Measurements from ENCODE around the gene CDC42BPB.

The CDC42BPB gene

DNA sequence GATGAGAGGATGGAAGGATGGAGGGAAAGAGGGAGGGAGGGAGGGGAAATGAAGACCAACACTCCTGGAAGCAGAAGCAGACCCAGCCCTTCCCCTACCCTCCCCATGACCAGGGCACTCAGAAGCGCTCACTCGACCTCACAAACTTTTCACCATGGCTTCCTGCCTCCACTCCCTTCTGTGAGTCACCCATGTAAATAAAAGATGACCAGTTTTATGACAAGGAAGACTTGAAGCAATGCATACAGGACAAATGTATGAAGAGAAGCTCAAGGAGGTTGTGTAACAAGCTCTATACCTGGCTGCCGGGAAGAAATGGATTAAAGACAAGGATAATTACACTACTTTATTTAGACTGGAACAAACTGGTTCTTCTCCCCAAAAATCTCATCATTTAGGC lies 63.8 kb downstream of the CDC42BPB start:
- DNase-seq (ENCODE audit: low read depth, low spot score): no peak

DNA sequence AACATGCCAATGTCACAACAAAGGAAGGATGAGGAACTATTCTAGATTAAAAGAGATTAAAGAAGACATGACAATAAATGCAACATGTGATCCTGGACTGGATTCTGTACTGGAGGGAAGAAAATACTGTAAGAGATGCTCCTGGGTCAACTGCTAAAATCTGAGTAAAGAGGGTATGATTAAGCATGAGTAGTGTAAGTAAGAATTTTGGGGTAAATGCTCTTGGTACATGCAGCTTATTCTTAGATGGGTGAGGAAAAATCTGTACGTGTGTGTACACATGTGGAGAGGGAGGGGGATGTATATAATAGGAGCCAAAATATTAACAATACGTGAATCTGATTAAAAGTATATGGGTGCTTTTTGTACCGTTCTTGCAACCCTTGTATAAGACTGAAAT lies 66.0 kb downstream of the CDC42BPB start:
- DNase-seq (ENCODE audit: low read depth, low spot score): no peak

DNA sequence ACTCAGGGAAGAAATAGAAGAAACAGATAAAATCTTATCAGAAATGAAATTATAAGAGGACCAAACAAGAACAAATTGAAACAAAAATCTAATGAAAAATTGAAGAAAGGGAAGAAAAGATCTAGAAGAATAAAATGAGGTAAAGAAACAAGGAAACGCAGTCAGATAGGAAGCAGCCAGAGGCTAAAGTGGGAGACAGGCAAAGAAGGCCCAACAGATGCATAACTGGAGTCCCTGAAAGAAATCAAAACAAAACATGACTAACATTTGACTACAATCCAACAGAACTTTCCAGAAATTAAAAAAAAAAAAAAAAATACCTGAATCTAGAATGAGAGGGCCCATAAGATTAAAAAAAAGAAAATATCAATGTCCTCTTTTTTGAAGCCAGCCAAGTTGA lies 69.3 kb downstream of the CDC42BPB start:
- DNase-seq (ENCODE audit: low read depth, low spot score): no peak

DNA sequence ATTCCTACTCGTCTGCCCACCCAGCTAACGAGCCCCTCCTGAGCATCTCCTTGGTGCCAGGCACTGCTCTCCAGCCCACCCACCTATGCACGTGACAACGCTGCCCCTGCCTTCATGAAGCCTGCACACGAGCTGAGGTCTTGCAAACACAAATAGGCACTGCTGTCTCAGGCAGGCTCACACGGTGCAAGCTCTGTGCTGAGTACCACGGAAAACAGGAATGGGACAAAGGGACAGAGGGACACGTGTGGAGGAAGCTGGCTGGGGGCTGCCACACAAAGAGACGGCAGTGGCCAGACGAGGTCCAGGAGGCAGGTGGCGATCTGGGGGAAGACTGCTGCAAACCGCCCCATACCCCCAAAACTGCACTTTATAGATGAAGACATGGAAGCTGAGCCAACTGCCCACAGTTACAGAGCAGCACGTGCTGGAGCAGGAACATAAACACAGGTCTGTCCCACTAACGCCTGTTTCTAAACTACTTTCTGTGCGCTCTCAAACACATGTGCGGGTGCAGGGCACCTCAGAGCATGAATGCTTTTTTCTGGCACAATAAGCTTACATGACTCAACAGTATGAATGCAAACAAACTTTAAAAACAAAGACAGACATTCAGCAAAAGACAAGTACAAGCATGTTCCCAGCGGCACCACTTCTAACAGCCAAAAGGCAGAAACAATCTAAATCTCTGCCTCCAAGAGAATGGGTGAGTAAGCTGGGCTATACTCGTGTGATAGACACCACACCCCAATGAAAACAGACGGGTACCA lies 70.4 kb downstream of the CDC42BPB start:
- DNase-seq (ENCODE audit: low read depth, low spot score): no peak

DNA sequence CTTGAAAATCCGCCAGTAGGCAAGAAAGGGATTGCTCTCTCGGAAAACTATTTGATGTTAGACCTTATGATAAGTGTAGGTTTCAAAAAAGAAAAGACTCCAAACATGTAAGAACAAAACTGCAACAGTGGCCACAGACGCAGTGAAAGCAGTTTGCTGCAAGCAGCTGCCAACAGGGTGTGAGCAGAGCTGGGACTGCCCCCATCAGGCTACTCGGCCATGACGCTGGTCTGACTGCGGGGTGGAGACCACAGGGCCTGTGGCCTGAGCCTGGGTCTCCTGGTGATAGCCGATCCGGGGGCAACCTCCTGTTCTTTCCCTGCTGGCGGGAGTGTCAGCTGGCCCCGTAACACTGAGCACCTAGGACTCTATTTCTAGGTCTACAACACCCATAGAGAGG lies 71.7 kb downstream of the CDC42BPB start:
- DNase-seq (ENCODE audit: low read depth, low spot score): no peak

DNA sequence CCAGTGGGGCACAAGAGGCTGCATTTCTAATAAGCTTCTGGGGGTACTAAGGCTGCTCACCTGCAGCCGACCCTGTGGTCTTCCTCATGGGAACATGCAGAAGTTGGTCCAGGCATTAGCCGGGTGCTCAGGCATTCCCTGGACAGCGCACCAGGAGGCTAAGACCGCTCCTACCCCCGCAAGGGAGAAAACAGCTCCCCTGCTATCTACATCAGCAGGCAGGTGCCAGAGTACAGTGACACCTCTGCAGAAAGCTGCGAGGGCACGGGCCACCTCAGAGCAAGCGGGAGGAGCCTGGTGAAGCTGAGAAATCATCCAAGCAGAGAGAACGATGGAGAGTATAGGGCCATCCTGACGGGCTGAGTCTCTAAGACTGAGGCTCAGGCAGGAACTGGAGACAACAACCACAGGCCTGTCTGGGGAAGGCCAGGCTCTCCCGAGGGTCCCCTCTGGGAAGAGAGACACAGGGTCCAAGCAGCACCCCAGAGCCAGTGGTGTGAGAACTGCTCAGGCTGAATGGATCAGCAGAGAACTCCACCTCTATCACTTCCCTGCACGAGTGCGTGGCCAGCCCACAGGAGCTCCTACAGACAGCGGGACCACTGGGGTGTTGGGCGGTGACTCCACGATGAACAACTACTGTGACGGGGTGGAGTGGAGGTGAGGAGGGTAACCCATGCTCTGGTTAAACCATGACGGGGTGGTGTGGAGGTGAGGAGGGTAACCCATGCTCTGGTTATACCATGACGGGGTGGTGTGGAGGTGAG lies 72.8 kb downstream of the CDC42BPB start:
- DNase-seq (ENCODE audit: low read depth, low spot score): no peak

DNA sequence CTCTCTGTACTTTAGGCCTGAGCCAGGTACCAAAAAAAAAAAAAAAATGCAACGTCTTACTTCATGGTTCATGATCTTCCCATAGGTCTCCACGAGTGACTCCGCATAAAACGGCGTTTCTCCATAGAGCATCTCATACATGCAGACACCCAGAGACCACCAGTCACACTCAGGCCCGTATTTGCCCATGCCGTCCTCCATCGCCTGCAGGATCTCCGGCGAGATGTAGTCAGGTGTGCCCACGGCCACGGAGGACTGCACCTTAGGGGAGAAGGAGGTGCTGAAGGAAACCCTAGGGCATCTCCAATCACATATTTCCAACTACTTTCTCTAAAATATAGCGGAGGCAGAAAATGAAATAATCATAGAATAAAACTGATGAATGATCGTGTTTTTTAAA lies 73.9 kb downstream of the CDC42BPB start:
- DNase-seq (ENCODE audit: low read depth, low spot score): no peak

DNA sequence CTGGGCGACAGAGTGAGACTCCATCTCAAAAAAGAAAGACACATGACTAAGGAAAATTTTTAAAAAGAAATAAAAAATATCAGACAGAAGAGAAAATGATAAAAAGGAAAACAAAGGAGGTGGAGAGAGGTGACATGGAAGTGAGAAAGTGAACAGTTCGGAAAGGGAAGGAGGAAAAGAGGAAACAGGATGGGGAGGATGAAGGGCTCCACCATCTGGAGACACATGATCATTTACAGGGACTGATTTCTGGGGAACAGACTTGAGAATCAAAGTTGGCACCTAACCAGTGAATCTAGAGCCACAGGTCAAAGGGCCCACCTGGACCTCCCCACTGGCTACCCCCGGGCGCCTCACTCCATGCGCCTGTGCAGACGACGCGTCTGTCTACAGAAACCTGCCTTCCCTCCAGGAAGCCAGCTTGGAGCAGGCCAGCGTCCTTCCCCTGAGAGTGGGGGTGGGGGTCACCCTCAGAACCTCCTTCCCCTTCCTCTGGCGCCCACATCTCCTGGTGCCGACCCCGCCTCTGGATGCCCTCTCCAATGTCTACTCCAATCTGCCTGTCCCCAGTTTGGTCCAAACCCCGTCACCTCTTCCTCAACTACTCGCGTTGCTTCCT lies 74.4 kb downstream of the CDC42BPB start:
- no peak for DNase-seq (ENCODE audit: low read depth, low spot score)

DNA sequence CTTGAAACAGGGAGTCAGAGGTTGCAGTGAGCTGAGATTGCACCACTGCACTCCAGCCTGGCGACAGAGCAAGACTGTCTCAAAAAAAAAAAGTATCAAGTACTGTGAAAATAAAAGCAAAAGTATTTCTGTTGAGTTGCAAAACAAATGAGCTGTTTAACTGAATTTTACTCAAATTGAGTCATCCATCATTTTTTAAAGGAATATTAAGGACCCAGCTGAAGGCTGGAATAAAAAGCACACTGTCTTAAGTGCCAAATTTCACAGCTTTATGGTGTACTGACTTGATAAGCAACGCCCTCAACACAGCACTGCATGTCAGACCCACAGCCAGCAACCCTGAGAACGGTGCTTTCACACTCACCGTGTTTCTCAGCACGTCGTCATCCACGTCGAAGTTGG lies 76.9 kb downstream of the CDC42BPB start:
- no peak for DNase-seq (ENCODE audit: low read depth, low spot score)

DNA sequence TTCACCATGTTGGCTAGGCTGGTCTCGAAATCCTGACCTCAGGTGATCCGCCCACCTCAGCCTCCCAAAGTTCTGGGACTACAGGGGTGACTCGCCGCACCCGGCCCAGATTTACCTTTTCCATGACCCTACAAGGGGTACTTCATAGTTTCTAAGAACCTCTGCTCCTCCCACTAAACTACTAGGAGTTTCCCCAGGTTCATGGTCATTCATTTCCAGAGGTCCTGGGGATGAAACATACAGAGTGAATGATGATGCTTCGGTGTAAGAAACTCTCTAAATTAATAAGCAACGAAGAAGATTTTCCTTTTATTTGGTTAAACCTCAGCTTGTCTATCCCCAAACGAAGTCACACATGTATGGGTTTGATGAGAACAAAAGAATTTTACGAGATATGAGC lies 77.9 kb downstream of the CDC42BPB start:
- no peak for DNase-seq (ENCODE audit: low read depth, low spot score)

DNA sequence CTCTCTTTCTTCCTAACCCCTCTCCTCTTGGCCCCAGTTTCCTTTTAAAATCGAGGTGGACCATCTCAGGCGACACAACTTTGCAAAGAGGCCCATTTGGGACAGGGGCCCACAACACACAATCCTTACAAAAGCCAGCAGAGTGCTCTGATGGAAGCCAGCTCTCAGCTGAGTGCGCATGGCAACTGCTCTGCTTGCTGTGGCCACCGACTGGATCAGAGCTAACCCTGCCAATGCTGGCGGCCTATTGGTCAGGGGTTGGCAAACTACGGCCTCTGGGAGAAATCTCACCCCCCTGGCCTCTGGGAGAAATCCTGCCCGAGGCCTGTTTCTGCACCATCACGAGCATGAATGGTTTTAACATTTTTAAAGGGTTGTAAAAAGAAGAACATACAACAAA lies 79.9 kb downstream of the CDC42BPB start:
- no peak for DNase-seq (ENCODE audit: low read depth, low spot score)

DNA sequence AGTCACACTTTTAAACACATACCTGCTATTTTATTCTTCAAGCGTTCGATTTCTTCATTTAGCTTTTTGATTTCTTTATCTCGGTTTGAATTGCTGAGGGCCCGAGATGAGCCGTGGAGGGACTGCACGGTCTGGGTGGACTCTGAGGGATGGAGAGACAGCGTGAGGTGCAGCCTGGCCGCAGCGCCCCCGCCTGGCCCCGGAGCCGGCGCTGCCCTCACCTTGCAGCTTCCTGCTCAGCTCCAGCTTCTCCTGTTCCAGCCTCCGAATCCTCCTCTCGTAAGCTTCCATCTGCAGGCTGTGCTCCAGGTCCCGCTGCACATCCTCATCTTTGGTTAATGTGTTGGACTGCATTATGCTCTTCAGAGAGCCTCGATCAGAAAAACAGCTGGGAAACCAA lies 81.7 kb downstream of the CDC42BPB start:
- peak; percentile 12 for DNase-seq (ENCODE audit: low read depth, low spot score)

DNA sequence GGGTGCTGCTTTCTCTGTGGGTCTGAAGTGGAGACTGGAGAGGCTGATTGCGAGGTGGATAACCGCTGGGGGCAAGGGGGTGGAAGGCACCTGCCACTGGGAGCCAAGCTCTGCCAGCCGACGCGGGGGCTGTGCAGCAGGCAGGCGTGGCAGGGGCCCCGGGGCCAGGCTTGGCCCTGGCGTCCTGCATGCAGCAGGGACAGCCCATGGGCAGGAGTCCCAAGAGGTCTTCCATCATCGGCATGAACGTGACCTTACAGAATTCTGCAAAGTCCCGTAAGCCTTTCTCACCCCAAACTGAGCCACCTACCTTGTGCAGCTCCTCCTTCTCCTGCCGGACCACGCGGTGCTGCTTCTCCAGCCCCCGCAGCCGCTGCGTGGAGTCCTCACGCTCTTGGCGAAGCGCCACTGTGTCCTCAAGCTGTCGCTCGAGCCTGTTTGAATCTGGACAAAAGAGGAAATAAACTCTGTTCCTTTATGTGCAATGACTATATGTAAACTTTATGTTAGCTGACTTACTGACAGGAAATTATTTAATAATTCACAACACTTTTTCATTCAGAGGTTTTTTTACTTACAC lies 83.6 kb downstream of the CDC42BPB start:
- no peak for DNase-seq (ENCODE audit: low read depth, low spot score)

DNA sequence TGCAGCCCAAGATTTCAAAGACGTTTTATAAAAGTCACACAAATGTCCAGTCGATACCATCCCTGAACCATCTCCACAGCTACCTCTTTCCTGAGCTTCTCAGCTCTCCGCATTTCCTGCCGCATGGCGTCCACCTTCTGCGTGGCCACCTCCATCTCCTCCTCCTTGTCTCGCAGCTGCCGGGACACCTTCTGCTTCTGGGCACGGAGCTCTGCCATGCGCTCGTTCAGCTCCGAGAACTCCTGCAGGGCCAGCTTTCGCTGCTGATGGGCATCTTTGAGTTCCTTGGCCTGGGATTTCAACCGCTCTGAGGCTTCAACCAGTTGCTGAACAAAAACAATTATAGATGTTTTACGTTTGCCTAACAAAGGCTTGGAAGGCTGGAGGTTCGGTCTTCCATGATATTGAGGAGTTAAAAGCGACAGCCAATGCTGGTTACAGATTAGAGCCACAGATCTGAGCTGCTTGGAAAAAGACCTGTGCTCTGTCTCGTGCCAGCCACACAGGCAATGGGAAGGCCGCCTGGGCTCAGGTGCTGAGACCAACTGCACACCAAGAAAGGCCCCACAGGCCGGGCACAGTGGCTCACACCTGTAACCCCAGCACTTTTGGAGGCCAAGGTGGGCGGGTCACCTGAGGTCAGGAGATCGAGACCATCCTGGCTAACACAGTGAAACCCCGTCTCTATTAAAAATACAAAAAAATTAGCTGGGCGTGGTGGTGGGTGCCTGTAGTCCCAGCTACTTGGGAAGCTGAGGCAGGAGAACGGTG lies 85.3 kb downstream of the CDC42BPB start:
- no peak for DNase-seq (ENCODE audit: low read depth, low spot score)

DNA sequence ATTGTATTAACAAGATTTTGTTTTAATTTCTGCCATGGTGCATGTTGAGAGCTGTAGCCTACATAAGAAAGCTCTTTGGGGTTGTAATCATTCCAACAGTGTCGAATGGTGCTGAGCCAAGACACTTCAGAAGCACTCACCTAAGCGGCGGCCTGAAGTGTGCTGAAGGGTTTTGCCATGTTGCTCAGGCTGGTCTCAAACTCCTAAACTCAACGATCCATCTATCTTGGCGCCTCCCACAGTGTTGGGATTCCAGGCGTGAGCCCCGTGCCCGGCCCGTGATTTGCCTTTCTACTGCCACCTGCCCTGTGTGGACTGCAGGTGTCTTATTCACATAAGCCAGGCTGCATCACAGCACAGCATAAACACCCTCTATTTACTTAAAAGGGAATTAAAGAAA lies 86.0 kb downstream of the CDC42BPB start:
- no peak for DNase-seq (ENCODE audit: low read depth, low spot score)

DNA sequence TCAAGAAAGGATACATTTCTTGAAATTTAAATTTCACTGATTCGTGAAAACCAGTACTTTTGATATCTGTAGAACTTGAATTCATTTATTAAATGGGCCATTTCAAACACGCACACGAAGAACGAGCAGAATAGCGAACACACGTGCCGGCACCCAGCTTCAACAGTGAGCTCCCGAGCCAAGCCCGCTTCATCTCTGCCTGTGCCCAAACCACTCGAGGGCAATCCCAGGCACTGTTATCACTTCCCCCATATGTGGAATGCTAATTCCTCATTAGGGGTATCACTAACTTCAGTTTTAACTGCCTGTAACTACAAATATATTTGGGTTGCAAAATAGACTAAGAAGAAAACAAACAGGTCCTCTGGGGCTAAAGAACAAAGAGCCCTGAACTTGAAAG lies 86.9 kb downstream of the CDC42BPB start:
- DNase-seq (ENCODE audit: low read depth, low spot score): no peak

DNA sequence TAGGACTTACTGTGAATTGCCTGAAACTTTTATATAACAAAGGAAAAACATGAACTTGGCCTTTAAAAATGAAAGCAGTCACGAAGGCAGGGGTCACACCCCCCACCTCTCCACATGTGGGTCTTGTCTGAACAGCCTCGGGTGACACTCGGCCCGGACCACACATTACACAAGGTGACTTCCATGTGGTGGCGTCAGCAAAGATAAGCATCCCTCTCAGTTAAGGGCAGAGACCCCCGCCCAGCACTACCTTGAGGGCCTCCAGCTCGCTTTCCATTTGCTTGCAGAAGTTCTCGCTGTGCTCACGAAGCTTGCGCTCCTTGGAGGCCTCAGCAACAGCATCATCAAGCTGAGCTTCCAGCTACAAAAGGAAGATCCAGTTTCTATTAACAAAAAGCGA lies 87.4 kb downstream of the CDC42BPB start:
- no peak for DNase-seq (ENCODE audit: low read depth, low spot score)

DNA sequence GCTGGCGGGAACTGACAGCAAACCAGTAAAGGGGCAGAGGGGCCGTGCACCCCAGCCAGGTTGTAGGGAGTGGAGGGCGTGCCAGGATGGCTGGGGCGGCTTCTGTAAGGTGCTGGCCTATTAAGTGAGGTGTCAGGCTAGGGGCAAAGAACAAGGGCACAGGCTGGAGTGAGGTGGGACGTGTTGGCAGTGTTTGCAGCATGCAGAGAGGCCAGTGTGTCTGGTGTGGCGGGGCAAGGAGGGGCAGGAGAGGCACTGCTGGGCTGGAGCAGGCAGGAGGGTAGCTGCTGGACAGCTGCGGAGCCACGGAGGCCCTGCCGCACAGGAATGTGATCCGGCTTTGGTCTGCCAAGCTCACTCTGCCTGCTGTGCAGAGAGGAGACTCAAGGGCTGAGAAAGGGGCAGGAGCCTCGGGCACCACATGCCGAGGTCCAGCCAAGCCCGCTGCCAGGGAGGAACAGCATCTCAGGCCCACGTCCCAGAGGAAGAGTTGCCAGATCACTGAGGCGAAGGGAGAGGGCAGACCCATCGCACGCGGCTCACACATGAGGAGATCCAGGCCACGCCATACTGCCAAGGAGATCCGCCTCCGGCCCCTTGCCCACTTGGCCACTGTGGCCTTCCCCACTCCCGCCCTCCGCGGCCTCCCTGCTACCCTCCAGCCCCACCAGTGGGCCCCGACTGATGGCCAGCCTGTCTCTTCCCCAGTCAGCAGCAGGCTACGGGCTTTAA lies 88.1 kb downstream of the CDC42BPB start:
- no peak for DNase-seq (ENCODE audit: low read depth, low spot score)

DNA sequence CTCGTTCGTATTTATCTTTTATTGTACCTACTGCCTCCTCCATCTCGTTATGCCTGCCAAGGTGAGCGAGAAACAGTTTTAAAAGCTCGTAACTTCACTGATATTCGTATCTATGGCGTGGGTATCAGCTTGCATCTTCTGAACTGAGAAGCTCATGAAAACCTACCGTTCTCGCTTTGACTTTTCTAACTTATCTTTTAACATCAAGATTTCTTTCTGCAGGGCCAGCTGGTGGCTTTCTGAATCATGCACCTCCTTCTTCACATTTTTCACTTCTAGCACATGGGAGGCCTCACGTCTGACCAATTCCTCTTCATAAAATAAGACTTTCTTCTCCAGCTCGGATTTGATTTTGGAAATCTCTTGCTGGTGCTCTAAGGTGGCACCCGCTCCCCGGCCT lies 89.0 kb downstream of the CDC42BPB start:
- DNase-seq (ENCODE audit: low read depth, low spot score): no peak

DNA sequence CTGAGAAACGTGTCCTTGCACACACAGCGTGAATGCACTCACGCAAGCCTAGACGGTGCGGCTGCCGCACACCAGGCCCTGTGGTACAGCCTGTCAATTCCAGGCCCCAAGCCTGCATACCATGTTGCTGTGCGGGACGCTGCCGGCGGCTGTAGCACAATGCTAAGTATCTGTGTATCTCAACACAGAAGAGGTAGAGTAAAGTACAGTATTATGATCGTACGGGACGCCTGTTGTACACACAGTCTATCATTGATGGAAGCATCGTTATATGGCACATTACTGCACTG lies 89.9 kb downstream of the CDC42BPB start:
- no peak for DNase-seq (ENCODE audit: low read depth, low spot score)
